GM13976 (cell line): ENCODE results near the gene KCNJ2.

Source experiments
- DNase-seq: peaks from one replicate; pipeline ENCODE4 v3.0.0; 2012; ENCODE audit warnings: low spot score
- in situ Hi-C: fragments of 300-500 bp; cut with MboI; formaldehyde crosslinking; loops from one replicate; pipeline ENCODE4 v1.12.0; 2022; ENCODE audit warnings: low sequenced_read_pairs, mixed read lengths, inconsistent platforms; ENCODE audit not compliant: unreplicated experiment
- TF ChIP-seq, protein P1 (sequence below): IDR thresholded peaks from 2 replicates; pipeline ENCODE4 v1.5.1; 2012; ENCODE audit warnings: borderline replicate concordance, mild to moderate bottlenecking; ENCODE audit not compliant: insufficient read depth; ENCODE audit errors: extremely low read depth, missing control alignments, control extremely low read depth

Gene KCNJ2

DNA sequence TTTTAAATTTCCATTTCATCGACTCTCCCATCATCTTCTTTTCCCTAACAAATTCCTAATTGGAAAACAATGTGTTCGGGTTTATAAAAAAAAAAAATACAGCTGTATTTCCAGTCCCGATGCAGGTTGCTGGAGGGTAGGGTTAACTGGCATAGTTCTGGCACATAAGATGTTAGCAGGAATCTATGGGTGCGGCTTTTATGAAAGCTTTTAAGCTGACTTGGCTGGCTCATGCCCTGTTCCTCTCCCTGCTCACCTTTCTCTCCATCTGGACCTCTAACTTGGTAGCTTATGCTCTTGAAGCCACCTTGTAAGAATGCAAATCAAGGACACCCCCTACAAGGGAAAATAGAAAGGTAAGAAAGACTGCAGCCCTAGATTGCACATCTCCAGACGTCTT is 33.2 kb upstream of the KCNJ2 start:
- TF ChIP-seq, protein P1, sequence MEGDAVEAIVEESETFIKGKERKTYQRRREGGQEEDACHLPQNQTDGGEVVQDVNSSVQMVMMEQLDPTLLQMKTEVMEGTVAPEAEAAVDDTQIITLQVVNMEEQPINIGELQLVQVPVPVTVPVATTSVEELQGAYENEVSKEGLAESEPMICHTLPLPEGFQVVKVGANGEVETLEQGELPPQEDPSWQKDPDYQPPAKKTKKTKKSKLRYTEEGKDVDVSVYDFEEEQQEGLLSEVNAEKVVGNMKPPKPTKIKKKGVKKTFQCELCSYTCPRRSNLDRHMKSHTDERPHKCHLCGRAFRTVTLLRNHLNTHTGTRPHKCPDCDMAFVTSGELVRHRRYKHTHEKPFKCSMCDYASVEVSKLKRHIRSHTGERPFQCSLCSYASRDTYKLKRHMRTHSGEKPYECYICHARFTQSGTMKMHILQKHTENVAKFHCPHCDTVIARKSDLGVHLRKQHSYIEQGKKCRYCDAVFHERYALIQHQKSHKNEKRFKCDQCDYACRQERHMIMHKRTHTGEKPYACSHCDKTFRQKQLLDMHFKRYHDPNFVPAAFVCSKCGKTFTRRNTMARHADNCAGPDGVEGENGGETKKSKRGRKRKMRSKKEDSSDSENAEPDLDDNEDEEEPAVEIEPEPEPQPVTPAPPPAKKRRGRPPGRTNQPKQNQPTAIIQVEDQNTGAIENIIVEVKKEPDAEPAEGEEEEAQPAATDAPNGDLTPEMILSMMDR = no peak
- in situ Hi-C loops = no loop called here
- DNase-seq = no peak

DNA sequence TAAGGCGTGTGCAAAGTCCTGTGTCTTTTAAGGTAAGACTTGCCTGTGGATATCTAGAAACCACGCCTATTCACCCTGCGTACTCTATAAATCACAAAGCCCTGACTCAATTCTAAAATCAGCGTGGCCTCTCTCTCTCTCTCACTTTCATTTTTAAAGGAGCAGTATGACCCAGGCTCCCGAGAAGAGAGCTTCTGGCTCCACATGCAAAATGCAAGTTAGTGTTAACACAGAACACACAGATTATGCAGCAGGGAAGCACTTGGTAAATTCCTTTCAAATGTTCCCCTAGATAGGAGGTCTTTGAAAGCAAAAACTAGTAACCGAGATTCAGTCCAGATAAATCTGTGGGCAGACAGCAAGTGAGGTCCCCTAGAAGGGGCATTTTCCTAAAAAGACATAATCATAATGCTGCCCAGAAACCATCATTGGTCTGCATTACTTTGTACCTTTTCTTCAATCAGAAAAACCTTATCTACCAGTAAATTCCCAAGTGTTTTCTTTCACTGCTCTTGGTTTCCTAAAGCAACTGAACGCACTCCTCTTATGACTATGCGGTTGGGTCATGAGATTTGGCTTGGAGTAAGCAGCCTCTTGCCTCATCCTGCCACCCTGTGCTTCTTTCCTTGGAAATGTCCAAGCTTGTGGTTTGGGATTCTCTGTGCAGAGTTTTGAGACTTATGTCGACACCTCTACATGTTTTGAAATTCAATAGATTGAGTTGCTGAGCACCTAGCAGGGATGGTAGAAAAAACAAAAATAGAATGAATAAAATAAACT is 31.7 kb upstream of the KCNJ2 start:
- peak; percentile 74 for DNase-seq
- in situ Hi-C loops = no loop called here

DNA sequence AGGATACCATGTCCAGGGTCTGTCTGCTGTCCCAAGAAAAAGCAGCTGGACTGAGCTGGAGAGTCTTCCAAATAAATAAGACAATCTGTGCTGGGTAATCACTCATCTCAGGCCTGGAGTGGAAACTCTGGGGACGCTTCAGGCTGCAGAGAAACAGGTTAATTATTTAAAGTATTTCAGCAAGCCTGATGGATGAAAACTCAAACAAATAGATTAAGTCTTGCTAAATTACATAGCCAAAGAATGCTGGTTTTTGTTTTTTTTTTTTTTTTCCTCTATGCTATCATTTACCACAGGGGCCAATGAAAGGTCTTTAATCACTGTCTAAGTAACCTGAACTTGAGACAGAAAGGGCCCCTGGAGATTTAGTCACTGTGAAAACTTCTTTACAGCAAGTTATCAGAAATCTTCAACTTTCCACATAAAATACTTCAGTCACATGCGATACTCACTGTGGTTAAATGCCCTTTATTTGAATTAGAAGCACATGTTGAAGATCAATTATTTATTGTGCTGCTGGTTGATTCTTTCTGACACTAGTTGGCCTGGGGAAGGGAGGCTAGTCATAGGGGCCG is 31.0 kb upstream of the KCNJ2 start:
- no peak for DNase-seq
- TF ChIP-seq, protein P1 = no peak
- in situ Hi-C loops = no loop called here

More for the DNA sequence above, 31.7 kb upstream of the KCNJ2 start:
- TF ChIP-seq, protein P1 = no peak

DNA sequence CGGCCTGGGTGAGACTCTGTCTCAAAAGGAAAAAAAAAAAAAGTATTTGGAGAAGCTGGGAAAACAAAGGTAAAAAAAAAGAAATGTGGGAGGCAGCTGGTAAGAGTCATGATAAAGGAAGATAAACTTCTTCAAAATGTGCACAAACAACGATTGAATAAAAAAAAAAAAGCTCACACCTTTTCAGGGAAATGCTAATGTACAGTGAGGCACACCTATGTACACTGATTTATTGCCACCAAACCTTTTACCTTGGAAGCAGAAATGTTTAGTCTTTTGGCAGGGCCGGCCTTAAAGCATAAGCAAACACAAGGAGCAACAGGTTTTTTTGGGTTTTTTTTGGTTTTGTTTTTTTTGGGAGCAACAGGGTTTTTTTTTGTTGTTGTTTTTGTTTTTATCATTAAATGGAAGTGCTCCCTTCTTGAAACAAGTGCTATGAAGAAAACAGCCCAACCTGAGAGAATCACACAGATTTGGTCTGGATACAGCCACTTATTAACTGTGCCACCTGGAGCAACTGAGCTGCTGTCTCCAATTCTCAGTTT is 29.8 kb upstream of the KCNJ2 start:
- TF ChIP-seq, protein P1 = no peak
- DNase-seq = no peak
- in situ Hi-C loops = no loop called here

DNA sequence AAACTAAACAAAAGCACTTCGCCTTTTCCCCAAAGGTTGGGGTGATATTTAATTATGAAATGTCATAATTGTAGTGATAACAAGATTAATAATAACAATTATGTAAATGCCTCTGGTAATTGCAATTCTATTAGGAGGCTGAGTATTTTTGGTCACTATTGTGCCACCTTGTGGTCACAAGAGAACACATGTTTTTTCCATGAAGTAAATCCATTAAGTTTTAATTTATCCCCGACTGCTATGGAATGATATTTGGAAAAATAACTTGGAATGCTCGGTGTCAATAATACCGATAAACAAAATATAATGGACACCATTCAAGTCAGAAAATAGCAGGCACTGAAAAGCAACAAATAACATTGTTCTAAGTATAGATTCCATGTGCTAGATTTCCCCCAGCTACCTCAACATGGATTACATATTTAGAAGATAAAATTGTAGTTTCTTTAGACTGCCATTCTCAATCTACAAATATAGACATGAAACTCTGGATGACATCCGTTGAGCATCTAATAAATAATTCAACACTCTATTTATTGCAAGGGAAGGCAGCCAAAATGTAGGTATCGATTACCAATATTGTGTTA is 25.0 kb upstream of the KCNJ2 start:
- in situ Hi-C loops = loop anchor here (10.0 kb wide), 1 partner anchor 550 kb away; no protein-coding TSS in a partner anchor
- TF ChIP-seq, protein P1 = no peak
- DNase-seq = no peak

DNA sequence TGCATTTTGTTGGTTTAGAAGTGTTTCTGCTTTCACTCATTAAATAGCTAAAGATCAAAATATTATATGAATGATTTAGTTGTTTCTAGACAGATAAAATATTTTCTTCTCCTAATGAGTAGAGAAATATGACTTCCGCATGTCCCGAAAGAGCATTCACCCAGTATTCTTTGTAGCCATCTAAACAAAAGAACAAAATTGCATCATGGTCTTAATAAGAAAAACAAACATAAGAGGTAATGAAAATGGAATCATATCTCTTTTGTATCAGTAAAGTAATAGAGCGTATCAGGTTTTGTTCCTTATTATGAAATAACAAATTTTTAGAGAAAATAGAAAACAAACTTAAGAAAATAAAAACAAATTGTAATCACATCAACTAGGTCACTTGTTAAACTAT is 16.1 kb upstream of the KCNJ2 start:
- in situ Hi-C loops = loop anchor here (25.0 kb wide), 1 partner anchor 409 kb away; no protein-coding TSS in a partner anchor
- no peak for DNase-seq
- TF ChIP-seq, protein P1 = no peak
